Parathyroid adenoma (tissue), 2 donors: ENCODE measurements around the gene NUP205.

Experiments
- H2AFZ ChIP-seq: fragments of 300-600 bp; sonication (generic); one replicate; pipeline ENCODE4 v1.7.0; 2017; ENCODE audit warnings: antibody characterized with exemption, mild to moderate bottlenecking
- H3K27ac ChIP-seq: fragments of 300-600 bp; sonication (generic); one replicate; pipeline ENCODE4 v1.7.0; 2017
- H3K27me3 ChIP-seq: fragments of 300-600 bp; sonication (generic); one replicate; pipeline ENCODE4 v1.7.0; 2017; ENCODE audit warnings: low read length; ENCODE audit not compliant: control insufficient read depth, insufficient read depth
- H3K36me3 ChIP-seq: fragments of 300-600 bp; sonication (generic); one replicate; pipeline ENCODE4 v1.7.0; 2017; ENCODE audit warnings: low read length; ENCODE audit not compliant: control insufficient read depth, insufficient read depth
- H3K4me1 ChIP-seq: fragments of 300-600 bp; sonication (generic); one replicate; pipeline ENCODE4 v1.7.0; 2017; ENCODE audit warnings: control low read depth
- H3K4me2 ChIP-seq: fragments of 300-600 bp; sonication (generic); one replicate; pipeline ENCODE4 v1.7.0; 2017; ENCODE audit warnings: low read length
- H3K4me3 ChIP-seq: fragments of 300-600 bp; sonication (generic); one replicate; pipeline ENCODE4 v1.7.0; 2017; ENCODE audit warnings: low read depth, low read length
- H3K79me2 ChIP-seq: fragments of 300-600 bp; sonication (generic); one replicate; pipeline ENCODE4 v1.7.0; 2017; ENCODE audit warnings: control low read depth
- H3K9ac ChIP-seq: fragments of 300-600 bp; sonication (generic); one replicate; pipeline ENCODE4 v1.7.0; 2017; ENCODE audit warnings: mild to moderate bottlenecking
- H3K9me3 ChIP-seq: fragments of 300-600 bp; sonication (generic); one replicate; pipeline ENCODE4 v1.7.0; 2017; ENCODE audit warnings: low read length; ENCODE audit not compliant: control insufficient read depth
- TF ChIP-seq, protein P1 (sequence below): fragments of 300-600 bp; sonication (generic); IDR thresholded peaks from one replicate; pipeline ENCODE4 v1.7.0; 2017; ENCODE audit warnings: antibody characterized with exemption, mild to moderate bottlenecking
- donor health status: primary hyperparathyroidism.

Gene NUP205

DNA sequence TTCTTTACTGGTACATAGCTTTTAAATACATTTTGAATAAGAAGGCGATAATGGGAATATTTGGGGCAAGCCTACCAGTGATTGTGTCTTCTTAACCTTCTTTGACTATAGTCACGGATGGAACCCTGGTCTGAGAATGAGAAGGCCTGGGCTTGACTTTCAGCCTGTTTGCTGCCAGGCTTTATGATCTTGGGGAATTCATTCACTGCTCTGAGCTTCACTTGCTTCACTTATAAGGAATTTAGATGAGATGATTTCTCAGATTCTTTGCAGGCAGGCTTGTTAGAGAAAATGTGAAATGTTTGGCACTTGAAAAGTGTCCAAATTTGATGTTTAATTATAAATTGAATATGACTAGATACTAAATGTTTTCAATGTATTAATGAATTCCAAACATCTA lies 42.5 kb downstream of the NUP205 start:
- H3K27ac ChIP-seq, result no peak overlapping the region
- no peak overlapping the region for H3K4me3 ChIP-seq
- no peaks in the 10 kb centered on the region for H3K9me3 ChIP-seq
- H3K4me2 ChIP-seq, result no peak overlapping the region
- H3K9ac ChIP-seq, result no peak overlapping the region
- H2AFZ ChIP-seq, result no peak overlapping the region
- no peaks in the 10 kb centered on the region for H3K27me3 ChIP-seq
- TF ChIP-seq, protein P1, sequence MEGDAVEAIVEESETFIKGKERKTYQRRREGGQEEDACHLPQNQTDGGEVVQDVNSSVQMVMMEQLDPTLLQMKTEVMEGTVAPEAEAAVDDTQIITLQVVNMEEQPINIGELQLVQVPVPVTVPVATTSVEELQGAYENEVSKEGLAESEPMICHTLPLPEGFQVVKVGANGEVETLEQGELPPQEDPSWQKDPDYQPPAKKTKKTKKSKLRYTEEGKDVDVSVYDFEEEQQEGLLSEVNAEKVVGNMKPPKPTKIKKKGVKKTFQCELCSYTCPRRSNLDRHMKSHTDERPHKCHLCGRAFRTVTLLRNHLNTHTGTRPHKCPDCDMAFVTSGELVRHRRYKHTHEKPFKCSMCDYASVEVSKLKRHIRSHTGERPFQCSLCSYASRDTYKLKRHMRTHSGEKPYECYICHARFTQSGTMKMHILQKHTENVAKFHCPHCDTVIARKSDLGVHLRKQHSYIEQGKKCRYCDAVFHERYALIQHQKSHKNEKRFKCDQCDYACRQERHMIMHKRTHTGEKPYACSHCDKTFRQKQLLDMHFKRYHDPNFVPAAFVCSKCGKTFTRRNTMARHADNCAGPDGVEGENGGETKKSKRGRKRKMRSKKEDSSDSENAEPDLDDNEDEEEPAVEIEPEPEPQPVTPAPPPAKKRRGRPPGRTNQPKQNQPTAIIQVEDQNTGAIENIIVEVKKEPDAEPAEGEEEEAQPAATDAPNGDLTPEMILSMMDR, result no peak
- H3K79me2 ChIP-seq, result no peaks in the 10 kb centered on the region
- no peaks in the 10 kb centered on the region for H3K4me1 ChIP-seq
- H3K36me3 ChIP-seq, result no peaks in the 10 kb centered on the region

DNA sequence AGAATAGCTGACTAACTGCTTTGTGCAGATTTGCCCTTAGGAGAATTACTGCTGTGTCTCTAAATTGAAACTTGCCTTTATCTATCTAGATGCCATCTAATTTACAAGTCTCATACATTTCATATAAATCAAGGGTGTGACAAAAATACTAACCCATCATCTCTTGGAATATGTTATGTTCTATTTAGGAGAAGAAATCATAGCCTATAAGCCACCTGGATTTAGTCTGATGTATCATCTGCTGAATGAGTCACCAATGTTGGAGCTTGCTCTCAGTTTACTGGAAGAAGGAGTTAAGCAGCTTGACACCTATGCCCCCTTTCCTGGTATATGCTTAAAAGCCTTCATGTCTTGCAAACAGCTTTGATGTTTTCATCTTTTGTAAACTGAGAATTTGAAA lies 43.5 kb downstream of the NUP205 start:
- Histone ChIP-seq H3K79me2 (no peaks in the 10 kb centered on the region), H3K27ac (no peak overlapping the region), H3K4me2 (no peak overlapping the region), H3K36me3 (no peaks in the 10 kb centered on the region), H3K9ac (no peak overlapping the region), H3K9me3 (no peaks in the 10 kb centered on the region), H3K4me3 (no peak overlapping the region), H3K27me3 (no peaks in the 10 kb centered on the region), H2AFZ (no peak overlapping the region), H3K4me1 (no peaks in the 10 kb centered on the region)
- TF ChIP-seq, protein P1, result no peak

DNA sequence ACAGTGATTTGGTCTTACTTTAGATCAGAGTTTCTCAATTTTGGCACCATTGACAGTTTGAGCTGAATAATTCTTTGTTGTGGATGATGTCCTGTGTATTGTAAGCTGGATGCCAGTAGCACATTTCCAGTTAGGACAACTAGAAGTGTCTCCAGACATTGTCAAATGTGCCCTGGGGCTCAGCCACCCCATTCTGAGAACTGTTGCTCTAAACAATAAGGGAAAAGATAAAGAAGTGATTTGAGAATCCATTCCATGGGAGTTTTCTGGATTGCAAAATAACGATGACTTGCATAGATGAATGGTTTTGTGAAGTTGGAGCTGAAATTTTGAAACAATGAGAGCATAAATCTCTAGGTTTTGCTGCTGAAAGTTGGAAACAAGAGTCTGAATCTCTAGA lies 44.6 kb downstream of the NUP205 start:
- no peak overlapping the region for H3K9ac ChIP-seq
- TF ChIP-seq, protein P1, result no peak
- H3K4me1 ChIP-seq, result no peaks in the 10 kb centered on the region
- no peaks in the 10 kb centered on the region for H3K27me3 ChIP-seq
- no peaks in the 10 kb centered on the region for H3K9me3 ChIP-seq
- no peaks in the 10 kb centered on the region for H3K79me2 ChIP-seq
- H3K27ac ChIP-seq, result no peak overlapping the region
- H3K4me2 ChIP-seq, result no peak overlapping the region
- H3K4me3 ChIP-seq, result no peak overlapping the region
- H2AFZ ChIP-seq, result no peak overlapping the region
- H3K36me3 ChIP-seq, result no peaks in the 10 kb centered on the region

DNA sequence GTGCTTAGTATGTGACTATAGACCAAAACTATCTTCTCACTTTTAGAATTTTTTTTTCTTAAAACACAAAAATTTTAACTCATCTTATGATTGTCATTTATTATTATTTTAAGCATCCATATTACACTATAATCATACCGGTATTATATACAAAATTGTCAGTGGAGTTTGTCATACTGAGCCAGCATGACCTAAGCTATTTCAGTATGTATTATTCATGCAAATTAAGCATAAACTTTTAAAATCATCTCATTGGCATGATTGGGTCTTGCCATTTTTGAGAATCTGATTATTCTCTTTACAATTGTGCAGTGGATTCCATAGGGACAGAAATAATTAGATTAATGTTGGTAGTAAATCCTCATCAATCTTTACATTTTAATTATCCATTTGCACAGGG lies 58.4 kb downstream of the NUP205 start:
- H3K36me3 ChIP-seq, result no peaks in the 10 kb centered on the region
- H3K27ac ChIP-seq, result no peak overlapping the region
- no peak overlapping the region for H3K4me2 ChIP-seq
- TF ChIP-seq, protein P1, result no peak
- H2AFZ ChIP-seq, result no peak overlapping the region
- no peaks in the 10 kb centered on the region for H3K4me1 ChIP-seq
- H3K79me2 ChIP-seq, result no peaks in the 10 kb centered on the region
- no peak overlapping the region for H3K4me3 ChIP-seq
- no peaks in the 10 kb centered on the region for H3K27me3 ChIP-seq
- H3K9ac ChIP-seq, result no peak overlapping the region
- no peaks in the 10 kb centered on the region for H3K9me3 ChIP-seq

DNA sequence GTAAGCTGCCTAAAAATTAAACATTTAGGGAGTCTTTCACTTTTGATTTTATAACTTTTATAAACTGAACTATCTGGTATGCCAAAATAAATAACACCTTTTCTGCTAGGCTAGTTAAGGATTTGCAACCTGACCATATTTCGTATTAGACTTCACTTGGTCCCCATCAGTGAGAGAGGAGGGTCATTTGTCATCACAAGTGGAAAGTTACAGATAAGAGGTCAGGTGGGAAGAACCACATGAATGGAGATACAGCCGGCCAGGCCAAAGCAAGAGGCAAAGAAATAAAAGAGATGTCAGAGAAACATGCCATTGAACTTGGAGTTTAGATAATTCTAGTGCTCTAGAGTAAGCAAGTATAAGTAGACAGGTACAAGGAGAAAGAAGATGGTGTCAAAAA lies 60.1 kb downstream of the NUP205 start:
- no peak overlapping the region for H2AFZ ChIP-seq
- no peaks in the 10 kb centered on the region for H3K36me3 ChIP-seq
- H3K9ac ChIP-seq, result no peak overlapping the region

More for the DNA sequence above, 60.1 kb downstream of the NUP205 start:
- H3K79me2 ChIP-seq, result no peaks in the 10 kb centered on the region
- no peak overlapping the region for H3K4me2 ChIP-seq
- TF ChIP-seq, protein P1, result no peak
- no peaks in the 10 kb centered on the region for H3K4me1 ChIP-seq
- no peaks in the 10 kb centered on the region for H3K27me3 ChIP-seq
- H3K9me3 ChIP-seq, result no peaks in the 10 kb centered on the region
- H3K27ac ChIP-seq, result no peak overlapping the region
- no peak overlapping the region for H3K4me3 ChIP-seq
